Measurements from ENCODE around the gene FAM241A.

- TF ChIP-seq ZFP30 (CRISPR knock-in tag; IDR thresholded peaks at IDR 0.05) (no peak), TCF4 (CRISPR knock-in tag; IDR thresholded peaks at IDR 0.05; ENCODE audit: borderline replicate concordance) (no peak), ISL1 (CRISPR knock-in tag; IDR thresholded peaks at IDR 0.05) (no peak), BACH2 (CRISPR knock-in tag; IDR thresholded peaks at IDR 0.05; ENCODE audit: borderline replicate concordance) (no peak), ARNTL (CRISPR knock-in tag; IDR thresholded peaks at IDR 0.05; ENCODE audit: borderline replicate concordance, low read depth) (no peak)
- TF ChIP-seq, protein P1, sequence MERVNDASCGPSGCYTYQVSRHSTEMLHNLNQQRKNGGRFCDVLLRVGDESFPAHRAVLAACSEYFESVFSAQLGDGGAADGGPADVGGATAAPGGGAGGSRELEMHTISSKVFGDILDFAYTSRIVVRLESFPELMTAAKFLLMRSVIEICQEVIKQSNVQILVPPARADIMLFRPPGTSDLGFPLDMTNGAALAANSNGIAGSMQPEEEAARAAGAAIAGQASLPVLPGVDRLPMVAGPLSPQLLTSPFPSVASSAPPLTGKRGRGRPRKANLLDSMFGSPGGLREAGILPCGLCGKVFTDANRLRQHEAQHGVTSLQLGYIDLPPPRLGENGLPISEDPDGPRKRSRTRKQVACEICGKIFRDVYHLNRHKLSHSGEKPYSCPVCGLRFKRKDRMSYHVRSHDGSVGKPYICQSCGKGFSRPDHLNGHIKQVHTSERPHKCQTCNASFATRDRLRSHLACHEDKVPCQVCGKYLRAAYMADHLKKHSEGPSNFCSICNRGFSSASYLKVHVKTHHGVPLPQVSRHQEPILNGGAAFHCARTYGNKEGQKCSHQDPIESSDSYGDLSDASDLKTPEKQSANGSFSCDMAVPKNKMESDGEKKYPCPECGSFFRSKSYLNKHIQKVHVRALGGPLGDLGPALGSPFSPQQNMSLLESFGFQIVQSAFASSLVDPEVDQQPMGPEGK (CRISPR knock-in tag; IDR thresholded peaks at IDR 0.05; ENCODE audit: borderline replicate concordance): no peak
Observed at GRCh38 chr4:112145790-112146501, 692 bp downstream of the FAM241A start.

Data from SK-N-SH treated with all-trans-retinoic acid at 6 μM for 48 hours (cell line).